D721Med (cell line): ENCODE results near the gene XPA.

Experiments used
- DNase-seq: peaks from one replicate; pipeline ENCODE4 v3.0.0; 2011; ENCODE audit warnings: low spot score; ENCODE audit not compliant: insufficient read length
- FAIRE-seq: peaks from 2 replicates; lab custom pipeline; 2011; peaks lifted over from hg19 to GRCh38; lab: Jason Lieb, UNC
- TF ChIP-seq, protein P1 (sequence below): IDR thresholded peaks from 2 replicates; pipeline ENCODE4 v1.5.1; 2012; ENCODE audit warnings: mild to moderate bottlenecking, control low read depth; ENCODE audit not compliant: insufficient read depth; ENCODE audit errors: missing control alignments

XPA gene

DNA sequence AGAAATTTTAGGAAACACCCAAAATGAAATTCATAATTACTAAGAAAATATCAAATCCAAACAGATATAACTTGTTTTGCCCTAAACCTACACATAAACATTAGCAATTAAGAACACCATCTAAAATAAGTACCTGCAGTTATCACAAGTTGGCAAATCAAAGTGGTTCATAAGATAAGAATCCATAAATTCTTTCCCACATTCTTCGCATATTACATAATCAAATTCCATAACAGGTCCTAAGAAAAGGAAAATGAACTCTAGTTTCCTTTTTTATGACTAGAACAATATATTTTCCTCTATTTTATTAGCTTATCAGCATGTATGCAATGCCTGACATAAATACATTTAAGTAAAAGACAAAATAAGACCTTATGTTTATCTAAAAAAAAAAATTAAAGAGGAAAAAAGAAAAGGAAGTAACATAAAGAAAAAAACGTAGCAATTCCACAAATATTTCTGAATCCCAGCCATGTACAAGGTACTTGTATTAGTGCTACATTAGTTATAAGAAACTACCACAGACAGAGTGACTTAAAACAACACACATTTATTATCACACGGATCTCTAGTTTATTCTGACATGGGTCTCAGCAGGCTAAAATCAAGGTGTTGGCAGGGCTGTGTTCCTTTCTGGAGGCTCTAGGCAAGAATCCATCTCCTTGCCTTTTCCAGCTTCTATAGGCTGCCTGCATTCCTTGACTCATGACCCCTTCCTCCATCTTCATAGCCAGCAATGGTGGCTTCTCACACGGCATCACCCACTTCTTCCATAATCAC lies 7.5 kb downstream of the XPA start:
- TF ChIP-seq, protein P1, sequence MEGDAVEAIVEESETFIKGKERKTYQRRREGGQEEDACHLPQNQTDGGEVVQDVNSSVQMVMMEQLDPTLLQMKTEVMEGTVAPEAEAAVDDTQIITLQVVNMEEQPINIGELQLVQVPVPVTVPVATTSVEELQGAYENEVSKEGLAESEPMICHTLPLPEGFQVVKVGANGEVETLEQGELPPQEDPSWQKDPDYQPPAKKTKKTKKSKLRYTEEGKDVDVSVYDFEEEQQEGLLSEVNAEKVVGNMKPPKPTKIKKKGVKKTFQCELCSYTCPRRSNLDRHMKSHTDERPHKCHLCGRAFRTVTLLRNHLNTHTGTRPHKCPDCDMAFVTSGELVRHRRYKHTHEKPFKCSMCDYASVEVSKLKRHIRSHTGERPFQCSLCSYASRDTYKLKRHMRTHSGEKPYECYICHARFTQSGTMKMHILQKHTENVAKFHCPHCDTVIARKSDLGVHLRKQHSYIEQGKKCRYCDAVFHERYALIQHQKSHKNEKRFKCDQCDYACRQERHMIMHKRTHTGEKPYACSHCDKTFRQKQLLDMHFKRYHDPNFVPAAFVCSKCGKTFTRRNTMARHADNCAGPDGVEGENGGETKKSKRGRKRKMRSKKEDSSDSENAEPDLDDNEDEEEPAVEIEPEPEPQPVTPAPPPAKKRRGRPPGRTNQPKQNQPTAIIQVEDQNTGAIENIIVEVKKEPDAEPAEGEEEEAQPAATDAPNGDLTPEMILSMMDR, result no peak
- DNase-seq (no peak), FAIRE-seq (no peak)

DNA sequence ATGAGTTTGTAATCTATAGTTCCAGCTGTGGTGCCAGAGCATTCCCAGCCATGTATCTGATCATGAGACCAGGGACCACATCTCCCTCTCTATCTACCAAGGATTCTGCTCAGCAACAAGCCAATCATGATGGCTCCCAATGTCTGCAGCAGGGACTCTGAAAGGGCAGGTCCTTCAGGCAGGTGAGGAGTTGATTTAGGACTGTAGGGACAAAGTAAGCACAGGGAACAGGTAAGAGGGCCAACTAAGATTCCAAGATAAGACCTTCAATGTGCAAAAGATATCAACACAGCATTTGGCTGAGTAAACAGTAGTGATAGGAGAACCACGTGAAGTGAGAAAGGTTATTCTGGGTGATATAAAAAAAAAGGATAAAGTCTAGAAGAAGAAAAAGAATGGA lies 8.5 kb downstream of the XPA start:
- FAIRE-seq (no peak), DNase-seq (no peak)
- TF ChIP-seq, protein P1, result no peak

DNA sequence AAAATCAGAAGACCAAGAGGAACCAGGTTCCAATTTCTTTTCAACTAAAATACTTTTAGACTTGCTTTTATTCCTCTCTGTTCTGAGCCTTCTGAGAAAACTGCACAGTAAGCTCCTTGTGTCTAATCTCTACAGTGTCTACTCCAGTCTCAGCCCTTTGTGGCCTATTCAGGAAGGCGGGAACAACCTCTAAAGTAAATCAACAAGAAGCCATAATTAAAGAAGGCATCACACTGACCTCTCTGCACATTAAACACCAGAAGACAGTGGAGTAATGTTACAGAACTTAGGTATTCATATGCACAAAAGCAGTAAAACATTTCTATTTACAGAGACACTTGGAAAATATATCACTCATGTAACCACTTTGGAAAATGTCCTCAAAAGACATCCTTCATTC lies 14.9 kb downstream of the XPA start:
- TF ChIP-seq, protein P1, result no peak
- FAIRE-seq (no peak), DNase-seq (no peak)

DNA sequence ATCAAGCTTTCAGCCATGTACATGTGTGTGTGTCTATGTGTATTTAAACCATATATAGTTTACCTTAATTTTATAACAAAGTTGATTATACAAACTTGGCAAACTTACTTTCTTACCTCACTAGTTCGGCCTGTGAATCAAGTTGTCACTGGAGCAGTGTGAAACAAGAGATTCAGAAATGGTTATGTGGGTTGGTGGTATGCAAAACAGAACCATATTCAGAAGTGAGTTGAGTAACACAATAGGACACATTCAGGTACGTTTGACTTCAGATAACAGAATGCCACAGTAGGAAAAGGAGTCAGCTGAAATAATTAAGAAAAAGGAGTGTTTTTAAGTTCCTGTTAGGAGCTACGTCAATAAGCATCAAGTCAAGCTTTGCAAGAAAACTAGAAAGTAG lies 21.5 kb downstream of the XPA start:
- TF ChIP-seq, protein P1, result no peak

DNA sequence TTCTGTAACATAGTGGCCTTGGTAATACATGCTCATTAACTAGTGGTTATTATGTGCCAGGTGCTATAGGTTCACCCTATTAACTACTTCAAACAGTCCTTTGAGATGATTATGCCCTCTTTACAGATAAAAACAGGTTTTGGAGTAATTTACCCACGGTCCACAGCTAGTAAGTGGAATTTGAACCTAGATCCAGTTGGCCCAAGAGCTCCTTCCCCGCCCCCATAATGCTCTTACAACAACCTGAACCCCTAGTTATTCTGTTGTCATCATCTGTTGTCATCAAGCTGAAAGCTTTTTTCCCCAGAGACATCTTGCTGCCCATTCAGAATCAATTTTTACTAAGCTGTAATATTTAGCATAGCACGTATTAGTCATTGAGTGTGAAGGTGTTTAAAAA lies 23.2 kb downstream of the XPA start:
- FAIRE-seq, result no peak
- TF ChIP-seq, protein P1, result no peak
- DNase-seq, result no peak

More for the DNA sequence above, 21.5 kb downstream of the XPA start:
- DNase-seq (no peak), FAIRE-seq (no peak)

DNA sequence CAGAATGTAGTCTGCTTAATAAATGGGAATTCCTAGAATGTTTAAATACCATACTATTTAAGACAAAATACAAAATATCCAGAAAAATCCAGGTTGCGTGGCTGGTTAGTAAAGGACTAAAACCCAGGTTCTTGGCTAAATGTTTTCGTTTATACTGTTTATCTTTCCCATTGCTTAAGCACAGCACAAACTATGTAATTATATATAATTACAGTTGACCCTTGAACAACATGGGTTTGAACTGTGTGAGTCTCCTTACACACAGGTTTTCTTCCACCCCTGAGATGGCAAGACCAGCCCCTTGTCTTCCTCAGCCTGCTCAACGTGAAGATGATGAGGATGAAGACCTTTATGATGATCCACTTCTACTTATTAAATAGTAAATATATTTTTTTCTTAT lies 24.7 kb downstream of the XPA start:
- TF ChIP-seq, protein P1, result no peak
- no peak for DNase-seq
- no peak for FAIRE-seq

DNA sequence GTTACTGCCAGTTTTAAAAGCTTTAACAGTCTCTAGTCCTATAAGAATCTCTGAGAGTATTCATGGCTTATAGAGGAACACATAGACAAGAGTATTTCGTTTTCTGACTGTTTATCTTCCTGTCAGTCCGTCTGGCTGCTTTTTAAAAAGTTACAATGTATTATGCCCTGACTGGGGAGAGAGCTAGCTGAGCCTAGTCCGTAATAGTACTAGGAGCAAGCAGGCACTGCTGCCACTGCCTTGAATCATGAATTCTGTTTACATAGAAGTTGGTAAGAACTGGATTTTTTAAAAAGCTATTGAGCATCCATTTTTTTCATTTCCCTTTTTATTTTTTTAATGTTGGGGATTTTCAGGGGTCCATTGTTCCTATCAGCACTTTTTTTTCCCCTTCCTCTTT lies 26.6 kb downstream of the XPA start:
- FAIRE-seq (no peak), DNase-seq (no peak)
- TF ChIP-seq, protein P1, result no peak
